H1 (cell line): ENCODE results near the gene SGCB. TPM values are rescaled to one million over a fixed set of nuclear protein-coding genes. Genes with fewer than 3 reads are reported as not detected.

Experiments
- CBX5 ChIP-seq: fragments of 300-800, 300-1000 bp; sonication (generic); IDR thresholded peaks from 2 replicates; pipeline ENCODE4 v1.7.1; 2016; ENCODE audit warnings: antibody characterized with exemption, low read length, low read depth
- GTF2F1 ChIP-seq: IDR thresholded peaks from 2 replicates; pipeline ENCODE4 v1.6.1; 2012; ENCODE audit warnings: low read depth, low read length, improper control_type of control experiment, borderline replicate concordance
- KDM4A ChIP-seq: IDR thresholded peaks from one replicate; pipeline ENCODE4 v1.7.1; 2012; ENCODE audit warnings: low read depth, mild to moderate bottlenecking, moderate library complexity, low read length, inconsistent platforms; ENCODE audit not compliant: severe bottlenecking
- MAFK ChIP-seq: IDR thresholded peaks from 2 replicates; pipeline ENCODE4 v1.6.1; 2012; ENCODE audit warnings: low read depth, mild to moderate bottlenecking, improper control_type of control experiment, low read length
- POLR2A ChIP-seq, 2 experiments: IDR thresholded peaks; 1 replicate in 1 of 2; 2 replicates in 1 of 2; pipeline ENCODE4 v1.6.1; 2011; ENCODE audit warnings: low read depth in 2 of 2, low read length in 2 of 2, mild to moderate bottlenecking in 2 of 2; ENCODE audit errors: control extremely low read depth in 1 of 2
- SIRT6 ChIP-seq: IDR thresholded peaks from one replicate; pipeline ENCODE4 v1.7.1; 2012; ENCODE audit warnings: low read length, inconsistent platforms
- polyA plus RNA-seq, 7 experiments: library from polyadenylated mRNA; depleted of rRNA in 3 of 7; stranded (reverse) in 5 of 7; unstranded in 2 of 7; fragments of >200 nt in 5 of 7; fragments of 200-250 nt in 2 of 7; gene quantifications; 1 replicate in 5 of 7; 2 replicates in 1 of 7; 4 replicates in 1 of 7; pipeline versions ENCODE4 v1.2.1 to v1.2.3, GENCODE V29; 2011 to 2013; ENCODE audit warnings: missing spikeins in 2 of 7, mixed read lengths in 2 of 7
- total RNA-seq: library from RNA; stranded (reverse); fragmentation: NEBNext Ultra II Directional; extraction: Animal tissue kit (Norgen Biotek cat#: 25700); gene quantifications from 2 replicates; pipeline ENCODE4 v1.2.1, GENCODE V29; 2021

The SGCB gene
- total and polyA plus RNA-seq, 2 of the 8 experiments (the other 6 are each of a cell fraction or from before 2014, with no cell fraction given): 6.8 to 32.2 TPM

DNA sequence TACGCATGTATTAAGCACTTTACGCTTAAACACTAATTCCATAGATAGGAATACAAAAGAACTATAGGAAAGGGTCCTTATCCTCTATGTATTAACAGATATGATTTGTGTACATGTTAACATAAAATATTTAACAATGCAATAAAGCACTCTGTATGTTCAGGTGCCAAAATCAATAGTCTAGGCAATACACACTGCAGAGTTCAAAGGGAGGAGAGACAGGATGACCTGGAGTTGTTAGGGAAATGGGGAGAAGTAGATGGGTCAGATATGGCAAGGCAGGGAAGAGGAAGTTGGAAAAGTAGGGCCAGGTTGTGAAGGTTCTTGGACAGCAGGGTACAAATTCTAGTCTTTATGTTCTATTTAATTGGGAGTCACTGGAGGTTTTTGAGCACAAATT, 2.9 kb downstream of the SGCB start (continued):
- TF ChIP-seq SIRT6 (no peak), POLR2A (IDR thresholded peaks at IDR 0.05; ENCODE audit: control extremely low read depth in 1 of 2, low read depth in 2 of 2, low read length in 2 of 2) (no peak), GTF2F1 (no peak), KDM4A (no peak), MAFK (no peak), CBX5 (no peak)
